Ammon's horn (tissue), 1 donor: ENCODE measurements around the gene UPF2.
"Not testable (repeated sequence)": the region's sequence is repeated elsewhere in the genome, so short reads cannot be mapped to it uniquely, and the experiment has no call there.

Source experiments
- DNase-seq: peaks from one replicate; pipeline ENCODE4 v3.0.0-alpha.2; 2016; ENCODE audit warnings: low spot score

Gene UPF2

GRCh38 chr10:11907914-11908313 is 134.7 kb downstream of the UPF2 start:
- DNase-seq: no peak

GRCh38 chr10:11906714-11907113 is 135.9 kb downstream of the UPF2 start:
- DNase-seq: no peak

DNA sequence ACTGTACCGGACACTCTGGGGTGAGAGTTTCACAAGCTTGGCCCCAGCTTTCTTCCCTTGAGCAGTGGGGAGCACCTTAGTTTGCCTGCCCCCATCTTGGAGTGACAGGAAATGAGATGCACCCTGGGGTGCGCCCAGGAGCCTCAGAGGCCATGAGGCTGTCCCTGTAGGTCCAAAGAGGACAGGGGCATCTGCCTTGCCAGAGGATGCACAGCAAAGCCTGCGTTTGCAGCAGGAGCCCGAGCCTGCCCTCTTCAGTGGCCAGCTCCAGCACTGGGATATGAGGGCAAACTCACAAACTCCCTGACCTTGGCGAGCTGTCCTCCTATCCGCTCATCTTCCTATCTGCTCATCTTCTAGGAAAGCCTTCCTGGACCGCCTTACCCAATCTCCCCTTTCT is 140.0 kb downstream of the UPF2 start:
- no peak for DNase-seq

- DNase-seq: no peak
Measured at GRCh38 chr10:11901833-11902475, 140.7 kb downstream of the UPF2 start.

- DNase-seq: no peak
Measured at GRCh38 chr10:11901454-11901832, 141.2 kb downstream of the UPF2 start.

GRCh38 chr10:11901036-11901301 is 141.6 kb downstream of the UPF2 start:
- DNase-seq: no peak

DNA sequence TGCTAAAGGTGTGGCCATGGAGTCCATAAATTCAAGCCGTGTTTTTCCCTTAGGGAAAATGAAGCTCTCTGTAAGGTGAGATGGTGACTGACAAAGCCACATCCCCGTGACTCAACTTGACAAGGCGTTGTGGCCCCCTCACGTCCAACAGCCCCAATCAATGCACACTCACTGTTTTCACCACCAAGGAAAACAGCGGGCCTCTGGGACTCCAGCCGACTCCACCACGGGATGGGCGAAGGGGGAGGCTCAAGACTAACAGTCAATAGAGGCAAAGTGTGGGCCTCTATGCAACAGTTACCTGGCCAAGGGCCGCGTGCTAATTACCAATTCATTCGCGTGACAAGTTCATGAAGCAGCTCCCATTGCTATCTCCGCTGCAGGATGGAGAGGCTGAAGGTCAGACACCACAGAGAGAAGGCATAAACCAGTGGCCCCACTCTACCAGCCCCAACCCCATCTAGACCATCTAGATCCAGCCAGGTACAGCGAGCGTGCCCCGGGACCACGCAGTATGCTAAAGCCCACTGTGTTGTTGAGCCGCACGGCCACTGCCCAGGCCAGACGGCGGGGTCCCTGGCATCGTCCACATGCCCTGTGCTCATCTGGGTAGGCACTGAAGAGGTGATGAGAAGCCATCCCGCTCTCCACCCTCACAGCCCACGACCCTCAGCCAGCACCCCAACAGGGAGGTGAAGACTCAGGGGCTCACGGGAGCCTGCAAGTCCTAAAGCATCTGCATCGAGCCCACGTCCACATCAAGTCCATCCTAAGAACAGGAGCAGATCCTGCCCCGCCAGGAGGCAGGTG is 143.3 kb downstream of the UPF2 start:
- no peak for DNase-seq

GRCh38 chr10:11898372-11899066 is 144.1 kb downstream of the UPF2 start:
- no peak for DNase-seq

DNA sequence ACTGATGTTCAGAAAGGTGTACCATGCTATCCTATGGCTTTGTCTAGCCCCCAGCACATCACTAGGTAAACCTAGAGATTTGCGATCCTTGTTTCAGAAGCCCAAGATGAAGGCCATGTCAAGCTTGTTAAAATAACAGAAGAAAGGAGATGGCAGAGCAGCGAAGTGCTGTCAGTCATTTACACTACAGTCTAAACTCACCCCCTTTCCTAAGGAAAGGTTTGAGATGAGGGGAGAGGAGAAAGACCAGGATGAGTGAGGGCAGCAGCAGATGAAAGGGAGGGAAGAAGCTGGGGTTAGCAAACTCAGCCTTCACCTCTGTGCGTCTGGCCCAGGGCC is 144.6 kb downstream of the UPF2 start:
- DNase-seq: no peak

GRCh38 chr10:11896549-11897200 is 145.9 kb downstream of the UPF2 start:
- DNase-seq: no peak

DNA sequence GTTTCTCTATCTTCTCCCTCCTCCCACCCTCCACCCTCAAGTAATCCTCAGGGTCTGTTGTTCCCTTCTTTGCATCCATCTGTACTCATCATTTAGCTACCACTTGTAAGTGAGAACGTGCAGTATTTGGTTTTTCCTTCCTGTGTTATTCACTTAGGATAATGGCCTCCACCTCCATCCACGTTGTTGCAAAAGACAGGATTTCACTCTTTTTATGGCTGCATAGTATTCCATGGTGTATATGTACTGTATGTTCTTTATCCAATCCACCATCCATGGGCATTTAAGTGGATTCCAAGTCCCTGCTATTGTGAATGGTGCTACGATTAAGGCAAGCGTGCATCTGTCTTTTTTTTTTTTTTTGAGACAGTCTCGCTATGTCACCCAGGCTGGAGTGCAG is 147.0 kb downstream of the UPF2 start:
- DNase-seq: no peak

- no peak for DNase-seq
Measured at GRCh38 chr10:11895108-11895466, 147.5 kb downstream of the UPF2 start.

GRCh38 chr10:11894381-11895107 is 148.1 kb downstream of the UPF2 start:
- DNase-seq: no peak

DNA sequence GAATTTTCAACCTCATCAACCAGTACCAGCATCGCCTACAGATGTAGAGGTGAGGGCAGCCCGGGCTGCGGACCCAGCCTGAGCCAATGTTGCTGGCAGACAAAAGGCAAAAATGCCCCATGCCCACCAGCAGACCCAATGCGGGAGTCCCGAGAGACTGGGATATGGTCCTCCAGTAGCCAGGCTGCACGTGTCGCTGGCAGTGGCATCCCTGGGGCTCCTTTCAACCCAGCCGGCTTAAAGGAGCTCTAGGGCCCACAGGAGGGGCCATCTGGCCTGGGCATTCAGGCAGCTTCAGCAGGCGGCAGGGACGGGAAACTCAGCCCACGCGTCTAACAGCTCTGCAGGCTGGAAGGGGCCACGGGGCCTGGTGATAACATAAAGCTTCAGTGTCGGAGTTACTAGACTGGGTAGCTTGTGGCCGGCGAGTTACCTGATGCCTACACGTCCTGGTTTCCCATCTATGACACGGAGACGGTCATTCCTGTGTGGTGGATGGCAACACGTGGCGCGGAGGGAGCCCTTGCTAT is 148.8 kb downstream of the UPF2 start:
- no peak for DNase-seq

DNA sequence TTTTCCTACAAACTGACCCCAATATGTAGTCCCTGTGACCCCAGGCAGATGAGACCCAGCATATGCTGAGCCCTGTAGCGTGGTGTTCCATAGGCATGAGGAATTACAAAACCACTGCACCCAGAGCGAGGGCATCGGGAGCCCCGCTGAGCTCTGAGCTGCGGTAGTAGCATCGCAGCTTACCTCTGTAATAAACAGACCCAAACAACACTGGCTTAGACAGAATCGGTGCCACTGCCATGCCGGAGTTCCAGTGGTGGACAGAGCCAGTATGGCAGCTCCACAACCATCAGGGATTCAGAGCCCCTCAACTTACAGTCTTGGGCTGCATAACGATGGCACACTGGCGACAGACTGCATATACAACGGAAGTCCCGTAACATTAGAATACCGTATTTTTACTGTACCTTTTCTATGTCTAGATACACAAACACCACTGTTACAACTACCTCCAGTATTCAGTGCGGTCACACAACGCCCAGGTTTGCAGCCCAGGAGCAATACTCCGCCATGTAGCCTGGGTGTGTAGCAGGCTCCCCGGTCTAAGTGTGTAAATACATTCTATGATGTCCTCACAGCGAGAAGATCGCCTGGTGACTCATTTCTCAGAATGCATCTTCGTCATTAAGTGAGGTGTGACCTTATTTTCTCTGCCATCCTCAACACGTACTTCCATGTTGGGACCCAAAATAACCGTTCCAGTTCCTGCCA is 150.7 kb downstream of the UPF2 start:
- DNase-seq: no peak

GRCh38 chr10:11889263-11889662 is 153.3 kb downstream of the UPF2 start:
- not testable (repeated sequence) for DNase-seq

- DNase-seq: no peak
Measured at GRCh38 chr10:11887381-11888227, 155.0 kb downstream of the UPF2 start.

GRCh38 chr10:11886851-11887250 is 155.8 kb downstream of the UPF2 start:
- no peak for DNase-seq

GRCh38 chr10:11886138-11886474 is 156.5 kb downstream of the UPF2 start:
- no peak for DNase-seq

GRCh38 chr10:11885437-11886137 is 157.0 kb downstream of the UPF2 start:
- DNase-seq: no peak
